HG03558 (cell line): ENCODE data around the gene NFYA.

Experiments used
- ATAC-seq: cut with Tn5 transposase; IDR thresholded peaks from one replicate; pipeline ENCODE4 v1.9.1; 2021; ENCODE audit warnings: moderate number of reproducible peaks; ENCODE audit not compliant: unreplicated experiment; ENCODE audit errors: extremely low read depth

NFYA gene

DNA sequence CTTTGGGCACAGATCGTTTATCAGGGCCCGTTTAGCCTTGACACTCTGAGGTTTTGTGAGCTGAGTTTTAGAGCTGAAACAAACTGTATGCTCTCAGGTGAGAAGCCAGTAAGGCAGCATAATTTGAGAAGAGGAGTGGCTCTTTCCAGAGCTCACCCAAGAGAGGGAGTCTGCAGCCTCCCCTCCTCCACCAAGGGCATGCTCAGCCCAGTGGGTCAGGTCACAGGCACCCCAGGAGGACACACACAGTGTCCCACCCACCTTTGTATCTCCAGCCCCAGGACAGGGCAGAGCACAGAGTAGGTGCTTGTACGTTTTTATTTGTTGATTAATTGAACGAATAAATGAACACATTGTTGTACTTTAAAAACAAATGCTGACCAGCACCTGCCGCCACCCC lies 27.1 kb upstream of the NFYA start:
- no peak for ATAC-seq

DNA sequence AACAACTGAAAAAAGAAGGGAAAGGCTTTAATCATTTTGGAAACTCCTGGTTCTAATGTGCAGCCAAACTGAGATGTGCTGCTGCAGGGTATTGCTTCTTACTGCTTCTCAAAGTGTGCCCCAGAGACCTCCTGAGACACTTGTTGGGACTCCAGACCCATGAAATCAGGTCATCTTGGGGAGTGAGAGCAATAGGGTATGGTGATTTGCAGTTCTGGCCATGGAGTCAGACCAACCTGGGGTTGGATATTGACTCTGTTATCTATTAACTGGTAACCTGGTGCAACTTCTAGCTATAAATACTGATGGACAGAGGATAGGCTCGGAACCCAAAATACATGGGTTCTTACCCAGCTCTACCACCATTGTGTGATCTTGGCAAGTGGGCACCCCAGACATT lies 26.7 kb upstream of the NFYA start:
- ATAC-seq: no peak

DNA sequence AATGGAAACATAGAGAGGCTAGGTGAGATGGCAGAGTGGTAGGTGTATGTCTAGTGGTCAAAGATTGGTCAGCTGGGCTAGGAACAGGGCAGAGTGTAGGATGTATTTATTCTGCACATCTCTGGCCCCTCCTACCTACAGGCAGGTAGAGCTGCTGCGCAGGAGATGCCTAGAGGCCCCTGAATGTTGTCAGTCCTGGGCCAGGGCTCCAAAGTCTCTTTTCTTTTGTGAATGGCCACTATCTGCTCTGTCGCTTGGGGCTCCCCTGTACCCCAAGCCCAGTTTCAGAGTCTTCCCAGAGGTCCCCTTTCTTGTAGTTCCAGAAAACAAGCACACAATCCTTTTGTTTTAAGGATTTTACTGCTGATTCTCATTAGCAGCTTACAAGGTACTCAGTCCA lies 25.5 kb upstream of the NFYA start:
- ATAC-seq: no peak

GRCh38 chr6:41047745-41048732 lies 24.7 kb upstream of the NFYA start:
- ATAC-seq: no peak

- ATAC-seq: no peak
Observed at GRCh38 chr6:41049521-41049920, 23.3 kb upstream of the NFYA start.

DNA sequence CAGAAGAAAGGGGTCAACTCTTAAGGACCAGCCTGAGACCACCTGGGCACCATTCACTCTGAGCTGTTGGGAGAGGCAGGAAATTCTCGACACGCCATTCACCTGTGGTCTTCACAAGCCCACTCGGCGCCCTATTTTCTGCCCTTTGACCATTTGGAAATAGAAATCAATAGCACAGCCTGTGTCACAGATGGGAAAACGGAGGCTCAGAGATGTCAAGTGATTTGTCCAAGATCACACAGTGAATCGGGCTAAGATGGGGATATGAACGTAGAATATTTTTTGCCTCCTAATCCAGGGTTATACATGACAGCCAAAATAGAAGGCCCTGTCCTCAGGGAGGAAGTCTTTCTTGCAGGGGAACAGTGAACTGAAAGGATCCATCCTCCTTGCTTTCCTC lies 22.8 kb upstream of the NFYA start:
- ATAC-seq: no peak

- no peak for ATAC-seq
Observed at GRCh38 chr6:41050536-41050935, 22.2 kb upstream of the NFYA start.

DNA sequence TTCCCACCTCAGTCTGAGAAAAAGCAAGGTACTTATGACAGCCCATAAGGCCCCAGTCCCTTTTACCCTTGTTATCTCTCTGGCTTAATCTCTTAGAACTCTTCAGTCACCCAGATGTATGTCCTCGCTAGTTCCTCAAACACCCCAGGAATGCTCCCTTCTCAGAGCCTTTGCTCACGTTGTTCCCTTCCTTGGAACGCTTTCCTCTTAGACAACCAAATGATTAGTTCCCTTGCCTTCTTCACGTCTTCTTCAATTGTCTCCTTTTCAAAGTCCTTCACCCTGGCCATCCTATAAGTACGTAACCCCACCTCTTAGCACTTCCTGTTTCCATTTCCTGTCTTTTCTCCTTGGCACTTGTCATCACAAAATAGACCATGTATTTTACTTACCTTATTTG lies 20.9 kb upstream of the NFYA start:
- ATAC-seq: no peak

- ATAC-seq: no peak
Observed at GRCh38 chr6:41053041-41053440, 19.7 kb upstream of the NFYA start, which contains the start of gene APOBEC2. TSS of gene APOBEC2 (plus strand) at chr6:41053202. CDS start at chr6:41053348, 146 bp downstream.

DNA sequence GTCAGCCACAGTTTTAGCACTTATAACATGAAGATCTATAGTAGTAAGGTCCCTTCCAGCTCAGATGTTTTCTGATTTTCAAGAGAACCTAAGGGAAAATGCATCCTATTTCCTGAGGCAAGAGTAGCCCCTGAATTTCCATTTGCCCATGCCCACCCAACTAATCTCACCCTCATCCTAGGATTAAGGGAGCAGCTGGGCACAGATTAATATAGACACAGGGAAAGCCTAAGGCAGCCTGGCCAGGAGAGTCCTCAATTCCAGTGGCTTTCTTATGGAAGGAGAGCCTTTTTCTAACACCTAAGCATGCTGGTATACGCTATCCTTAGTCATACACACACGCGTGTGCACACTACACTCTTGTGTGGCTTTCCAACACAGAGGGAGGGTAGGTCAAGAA lies 18.3 kb upstream of the NFYA start:
- no peak for ATAC-seq

DNA sequence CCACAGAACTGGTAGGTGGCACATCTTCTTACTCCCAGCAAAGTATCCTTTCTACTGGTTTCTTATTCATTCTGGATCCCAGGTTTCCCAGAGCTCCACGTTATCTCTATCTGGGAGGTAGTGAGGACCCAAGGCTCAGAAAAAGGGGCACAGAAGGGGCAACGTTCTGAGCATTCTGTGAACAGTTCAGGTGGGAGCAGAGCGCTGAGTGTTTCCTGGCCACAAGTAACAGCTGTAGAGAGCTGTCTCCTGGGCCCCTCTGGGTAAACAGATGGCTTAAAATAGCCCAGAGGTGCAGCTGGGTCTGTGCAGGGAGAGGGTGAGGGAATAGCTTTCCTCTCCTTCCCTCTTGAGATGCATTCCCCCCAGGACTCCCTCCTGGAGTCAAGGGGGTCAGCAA lies 17.6 kb upstream of the NFYA start:
- no peak for ATAC-seq

DNA sequence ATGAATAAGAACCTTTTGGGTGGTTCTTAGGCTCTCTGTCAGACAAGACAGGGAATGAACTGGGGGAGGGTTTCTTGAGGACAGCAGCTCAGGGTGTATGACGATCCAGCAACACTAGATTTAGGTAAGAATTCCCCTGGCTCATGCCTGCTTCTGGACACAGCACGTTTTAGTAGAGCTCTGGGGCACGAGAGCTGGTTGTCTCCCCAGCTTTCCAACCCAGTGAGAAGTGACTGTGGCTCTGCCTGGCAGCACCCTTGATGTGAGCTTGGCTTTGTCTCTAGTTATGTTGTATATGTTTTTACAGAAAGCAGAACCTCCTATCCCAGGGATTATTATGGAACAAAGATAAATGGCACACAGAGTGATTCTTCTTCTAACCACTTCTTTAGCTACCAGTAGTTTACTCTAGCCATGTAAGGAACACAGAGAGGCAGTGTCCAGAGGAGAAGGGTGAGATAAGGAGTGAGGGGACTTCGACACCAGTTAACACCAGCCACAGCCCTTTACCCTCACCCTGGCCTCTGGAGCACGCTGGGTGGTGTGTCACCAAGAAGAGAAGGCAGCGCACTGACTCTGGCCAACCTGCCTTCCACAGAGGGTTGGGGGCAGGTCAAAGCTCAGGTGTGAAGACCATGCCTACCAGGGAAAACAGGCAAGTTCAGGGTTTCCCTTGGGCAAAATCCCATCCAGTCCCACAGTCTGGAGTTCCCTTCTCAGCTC lies 15.8 kb upstream of the NFYA start:
- no peak for ATAC-seq

GRCh38 chr6:41058783-41059181 lies 14.0 kb upstream of the NFYA start:
- no peak for ATAC-seq

GRCh38 chr6:41059556-41059955 lies 13.2 kb upstream of the NFYA start:
- ATAC-seq: no peak

DNA sequence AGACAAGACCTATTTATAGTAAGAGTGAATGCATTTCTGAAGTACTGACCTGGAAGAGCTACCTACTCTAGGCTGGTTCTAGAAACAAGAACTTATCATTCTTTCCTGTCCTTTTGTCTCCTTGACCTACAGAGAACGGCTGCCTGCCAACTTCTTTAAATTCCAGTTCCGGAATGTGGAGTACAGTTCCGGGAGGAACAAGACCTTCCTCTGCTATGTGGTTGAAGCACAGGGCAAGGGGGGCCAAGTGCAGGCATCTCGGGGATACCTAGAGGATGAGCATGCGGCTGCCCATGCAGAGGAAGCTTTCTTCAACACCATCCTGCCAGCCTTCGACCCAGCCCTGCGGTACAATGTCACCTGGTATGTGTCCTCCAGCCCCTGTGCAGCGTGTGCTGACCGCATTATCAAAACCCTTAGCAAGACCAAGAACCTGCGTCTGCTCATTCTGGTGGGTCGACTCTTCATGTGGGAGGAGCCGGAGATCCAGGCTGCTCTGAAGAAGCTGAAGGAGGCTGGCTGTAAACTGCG lies 11.5 kb upstream of the NFYA start:
- no peak for ATAC-seq

- no peak for ATAC-seq
Observed at GRCh38 chr6:41062056-41062455, 10.7 kb upstream of the NFYA start.

DNA sequence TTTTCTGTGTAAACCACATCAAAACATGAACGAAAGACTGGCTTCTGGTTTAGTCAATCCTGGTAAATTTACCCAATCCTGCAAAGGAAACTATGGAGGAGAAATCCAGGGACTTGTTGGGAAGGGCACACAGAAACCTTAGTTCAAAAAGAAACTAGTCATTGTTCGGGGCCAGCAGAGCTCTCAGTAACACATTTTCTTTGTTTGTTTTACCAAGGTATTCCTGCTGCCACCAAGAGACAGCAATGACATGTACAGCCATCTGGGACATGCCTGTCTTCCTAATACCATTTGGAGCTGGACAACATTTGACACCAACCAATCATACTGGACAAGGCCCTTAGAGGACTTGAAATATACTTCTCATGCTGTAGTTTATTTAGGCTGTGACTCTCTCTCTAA lies 8.9 kb upstream of the NFYA start:
- ATAC-seq: no peak

GRCh38 chr6:41064841-41065240 lies 7.9 kb upstream of the NFYA start:
- no peak for ATAC-seq

- no peak for ATAC-seq
Observed at GRCh38 chr6:41065550-41066026, 7.2 kb upstream of the NFYA start.

DNA sequence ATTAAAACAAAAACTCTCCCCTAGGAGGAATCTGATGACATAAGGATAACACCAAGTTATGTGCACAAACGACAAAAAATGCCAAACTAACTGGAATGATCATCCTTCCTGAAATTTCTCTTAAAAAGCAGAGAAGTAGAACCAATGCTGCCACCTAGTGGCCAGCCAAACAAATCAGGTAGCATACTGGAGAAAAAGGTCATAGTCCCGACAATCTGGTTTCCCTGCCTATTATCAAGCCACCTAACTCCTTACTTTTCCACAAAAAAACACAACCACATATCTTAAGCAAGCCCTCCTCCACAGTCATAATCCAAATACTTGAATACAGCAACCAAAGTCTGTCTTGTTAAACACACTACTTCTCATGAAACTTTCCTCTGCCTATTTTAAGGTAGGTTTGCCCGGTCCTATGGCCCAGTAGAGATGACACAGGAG lies 5.9 kb upstream of the NFYA start:
- ATAC-seq: no peak

- ATAC-seq: no peak
Observed at GRCh38 chr6:41071501-41071922, 1.3 kb upstream of the NFYA start.
